Vagina (tissue), 2 donors: Measurements from ENCODE around the gene KRT6B. TPM values are rescaled to one million over a fixed set of nuclear protein-coding genes. Genes with fewer than 3 reads are reported as not detected.

Experiments used
- DNase-seq, 2 donors: peaks; one replicate each; pipeline ENCODE4 v3.0.0-alpha.2; 2017; ENCODE audit errors: extremely low spot score in 2 of 2
- H3K27ac ChIP-seq: fragments of 200-600 bp; sonication (generic); one replicate; pipeline ENCODE4 v1.5.1; 2019
- H3K27me3 ChIP-seq: fragments of 200-600 bp; sonication (generic); one replicate; pipeline ENCODE4 v1.5.1; 2019
- H3K36me3 ChIP-seq, 2 donors: fragments of 200-600 bp; sonication (generic); one replicate each; pipeline ENCODE4 v1.5.1; 2017 to 2019
- H3K4me1 ChIP-seq: fragments of 200-600 bp; sonication (generic); one replicate; pipeline ENCODE4 v1.5.1; 2019
- H3K4me3 ChIP-seq, 2 donors: fragments of 200-600 bp; sonication (generic); 1 replicate in 1 of 2; 2 replicates in 1 of 2; pipeline ENCODE4 v1.5.1; 2016 to 2019
- H3K9me3 ChIP-seq: fragments of 200-600 bp; sonication (generic); one replicate; pipeline ENCODE4 v1.5.1; 2019
- CTCF ChIP-seq, 3 experiments: fragments of 450-650 bp in 2 of 3; fragments of 200-600 bp in 1 of 3; sonication (generic) in 1 of 3; IDR thresholded peaks; one replicate each; pipeline ENCODE4 v1.5.1; 2017 to 2019; ENCODE audit warnings: antibody characterized with exemption in 3 of 3, mild to moderate bottlenecking in 2 of 3, moderate library complexity in 2 of 3
- POLR2A ChIP-seq, 2 donors: fragments of 450-650 bp; IDR thresholded peaks; one replicate each; pipeline ENCODE4 v1.6.1; 2017; ENCODE audit warnings: antibody characterized with exemption in 2 of 2, mild to moderate bottlenecking in 2 of 2, moderate library complexity in 2 of 2
- POLR2AphosphoS5 ChIP-seq, 2 donors: sonication (generic); formaldehyde crosslinking; IDR thresholded peaks; one replicate each; pipeline ENCODE4 v1.9.0; 2017; ENCODE audit warnings: antibody characterized with exemption in 2 of 2, mild to moderate bottlenecking in 2 of 2, low read depth in 1 of 2; ENCODE audit not compliant: insufficient read depth in 1 of 2
- intact Hi-C: fragments of 100-400 bp; cut with DNase I; formaldehyde crosslinking; loops from one replicate; pipeline ENCODE4 v1.15.1; 2023
- total RNA-seq: library from RNA; depleted of rRNA; stranded (reverse); fragments of >200 nt; gene quantifications from one replicate; pipeline ENCODE4 v1.2.3, GENCODE V29; 2016

Gene KRT6B
- total RNA-seq, 1 donor from 2014 or later = 184 TPM

GRCh38 chr12:52435659-52435999 lies 16.3 kb downstream of the KRT6B start:
- intact Hi-C loops = no loop called here
- Histone ChIP-seq H3K36me3 (no peaks in the 10 kb centered on the region), H3K4me1 (peaks cover 40% of the 10 kb centered on the region), H3K9me3 (no peaks in the 10 kb centered on the region), H3K4me3 (no peak overlapping the region), H3K27me3 (no peaks in the 10 kb centered on the region), H3K27ac (no peak overlapping the region)
- DNase-seq = peak in 1 of 2 donors; percentile 62
- no peak for TF ChIP-seq POLR2A (IDR thresholded peaks at IDR 0.05)
- no peak for TF ChIP-seq POLR2AphosphoS5 (IDR thresholded peaks at IDR 0.05; ENCODE audit: insufficient read depth in 1 of 2, low read depth in 1 of 2)
- TF ChIP-seq CTCF (IDR thresholded peaks at IDR 0.05) = no peak

GRCh38 chr12:52434760-52435530 lies 17.0 kb downstream of the KRT6B start:
- no peak overlapping the region for H3K27ac ChIP-seq
- peak; percentile 34 to 69 for DNase-seq
- H3K9me3 ChIP-seq = no peaks in the 10 kb centered on the region
- peaks cover 40% of the 10 kb centered on the region for H3K4me1 ChIP-seq
- intact Hi-C loops = no loop called here
- no peaks in the 10 kb centered on the region for H3K36me3 ChIP-seq
- H3K27me3 ChIP-seq = no peaks in the 10 kb centered on the region
- TF ChIP-seq POLR2AphosphoS5 (IDR thresholded peaks at IDR 0.05; ENCODE audit: insufficient read depth in 1 of 2, low read depth in 1 of 2) = no peak
- TF ChIP-seq CTCF (IDR thresholded peaks at IDR 0.05) = no peak
- no peak for TF ChIP-seq POLR2A (IDR thresholded peaks at IDR 0.05)
- H3K4me3 ChIP-seq = no peak overlapping the region

GRCh38 chr12:52434081-52434733 lies 17.7 kb downstream of the KRT6B start, which contains the start of gene KRT75:
Gene KRT75 (minus strand): TSS chr12:52434371. CDS start chr12:52434304, 67 bp downstream.
- TF ChIP-seq CTCF (IDR thresholded peaks at IDR 0.05) (no peak), POLR2A (IDR thresholded peaks at IDR 0.05) (no peak), POLR2AphosphoS5 (IDR thresholded peaks at IDR 0.05; ENCODE audit: insufficient read depth in 1 of 2, low read depth in 1 of 2) (no peak)
- Histone ChIP-seq H3K36me3 (no peaks in the 10 kb centered on the region), H3K4me3 (no peak within 1 kb of the TSS), H3K27me3 (no peaks in the 10 kb centered on the region), H3K9me3 (no peaks in the 10 kb centered on the region), H3K27ac (no peak within 1 kb of the TSS), H3K4me1 (peaks cover 36% of the 10 kb centered on the region)
- peak in 1 of 2 donors; percentile 81 for DNase-seq
- intact Hi-C loops = no loop called here

GRCh38 chr12:52433501-52434080 lies 18.4 kb downstream of the KRT6B start:
- TF ChIP-seq CTCF (IDR thresholded peaks at IDR 0.05) (no peak), POLR2AphosphoS5 (IDR thresholded peaks at IDR 0.05; ENCODE audit: insufficient read depth in 1 of 2, low read depth in 1 of 2) (no peak)
- no peak overlapping the region for H3K4me3 ChIP-seq
- peaks cover 31% of the 10 kb centered on the region for H3K4me1 ChIP-seq
- H3K27ac ChIP-seq = no peak overlapping the region
- intact Hi-C loops = no loop called here
- DNase-seq = peak in 1 of 2 donors; percentile 83
- H3K36me3 ChIP-seq = no peaks in the 10 kb centered on the region
- no peaks in the 10 kb centered on the region for H3K9me3 ChIP-seq
- H3K27me3 ChIP-seq = no peaks in the 10 kb centered on the region
